Esophagus muscularis mucosa (tissue), 4 donors: ENCODE data around the gene OTOS. TPM values are rescaled to one million over a fixed set of nuclear protein-coding genes. Genes with fewer than 3 reads are reported as not detected.

ENCODE experiments used
- DNase-seq: peaks from one replicate; pipeline ENCODE4 v3.0.0-alpha.2; 2017; ENCODE audit errors: extremely low spot score
- H3K27ac ChIP-seq, 4 donors: fragments of 200-600 bp; sonication (generic); replicated peaks in 1 of 4; 1 replicate in 3 of 4; 2 replicates in 1 of 4; pipeline ENCODE4 v1.5.1; 2016 to 2019; ENCODE audit warnings: mild to moderate bottlenecking in 1 of 4
- H3K27me3 ChIP-seq, 4 donors: fragments of 200-600 bp; sonication (generic); one replicate each; pipeline versions ENCODE4 v1.5.1 to v1.6.0; 2016 to 2019
- H3K36me3 ChIP-seq, 4 donors: fragments of 200-600 bp; sonication (generic); one replicate each; pipeline ENCODE4 v1.5.1; 2016 to 2019
- H3K4me1 ChIP-seq, 4 donors: fragments of 200-600 bp; sonication (generic); one replicate each; pipeline ENCODE4 v1.5.1; 2016 to 2019
- H3K4me3 ChIP-seq, 4 donors: fragments of 200-600 bp; sonication (generic); 1 replicate in 2 of 4; 2 replicates in 2 of 4; pipeline ENCODE4 v1.5.1; 2016 to 2019; ENCODE audit warnings: mild to moderate bottlenecking in 4 of 4, moderate library complexity in 1 of 4
- H3K9me3 ChIP-seq, 4 donors: fragments of 200-600 bp; sonication (generic); 1 replicate in 3 of 4; 2 replicates in 1 of 4; pipeline ENCODE4 v1.5.1; 2016 to 2019
- CTCF ChIP-seq, 3 experiments: fragments of 200-600 bp in 2 of 3; fragments of 450-650 bp in 1 of 3; sonication (generic) in 2 of 3; IDR thresholded peaks; one replicate each; pipeline ENCODE4 v1.5.1; 2017 to 2019; ENCODE audit warnings: antibody characterized with exemption in 3 of 3, mild to moderate bottlenecking in 2 of 3, moderate library complexity in 1 of 3
- EP300 ChIP-seq: sonication (generic); formaldehyde crosslinking; IDR thresholded peaks from one replicate; pipeline ENCODE4 v1.6.1; 2017; ENCODE audit warnings: antibody characterized with exemption
- POLR2A ChIP-seq: fragments of 450-650 bp; IDR thresholded peaks from one replicate; pipeline ENCODE4 v1.6.1; 2017; ENCODE audit warnings: antibody characterized with exemption, moderate library complexity, mild to moderate bottlenecking, low read depth
- POLR2AphosphoS5 ChIP-seq, 2 donors: sonication (generic); formaldehyde crosslinking; IDR thresholded peaks; one replicate each; pipeline ENCODE4 v1.6.1; 2017; ENCODE audit warnings: antibody characterized with exemption in 2 of 2
- WGBS: methylation state at CpG from one replicate; pipeline ENCODE4 v1.1.5; 2018; 5-methylcytosine and 5-hydroxymethylcytosine counted together
- intact Hi-C: fragments of 100-400 bp; cut with DNase I; formaldehyde crosslinking; loops from one replicate; pipeline ENCODE4 v1.15.1; 2023
- total RNA-seq, 4 donors: library from RNA; depleted of rRNA; stranded (reverse); fragments of >200 nt; gene quantifications; one replicate each; pipeline versions ENCODE4 v1.1.0 to v1.2.1, GENCODE V29; 2016

Gene OTOS
- total RNA-seq, 4 donors from 2014 or later, result not detected

GRCh38 chr2:240182001-240182400, 41.5 kb upstream of the OTOS start:
- no peaks in the 10 kb centered on the region for H3K36me3 ChIP-seq
- H3K4me1 ChIP-seq, result no peaks in the 10 kb centered on the region
- H3K27me3 ChIP-seq, result peaks cover 0 to 52% (median 0%) of the 10 kb centered on the region in 4 donors
- 95% methylated on average over 5 of the region's 5 CpGs for WGBS
- no peaks in the 10 kb centered on the region for H3K9me3 ChIP-seq
- intact Hi-C loops, result no loop called here
- TF ChIP-seq EP300 (no peak), POLR2AphosphoS5 (IDR thresholded peaks at IDR 0.05) (no peak)
- DNase-seq, result no peak
- no peak overlapping the region for H3K4me3 ChIP-seq
- no peak overlapping the region for H3K27ac ChIP-seq

- Histone ChIP-seq H3K27me3 (peaks cover 0 to 52% (median 0%) of the 10 kb centered on the region in 4 donors), H3K36me3 (no peaks in the 10 kb centered on the region), H3K9me3 (no peaks in the 10 kb centered on the region), H3K4me1 (no peaks in the 10 kb centered on the region), H3K27ac (no peak overlapping the region), H3K4me3 (no peak overlapping the region)
- 86% methylated on average over 8 of the region's 8 CpGs for WGBS
- no peak for DNase-seq
- TF ChIP-seq EP300 (no peak), POLR2AphosphoS5 (IDR thresholded peaks at IDR 0.05) (no peak), CTCF (IDR thresholded peaks at IDR 0.05) (no peak), POLR2A (no peak)
- intact Hi-C loops, result no loop called here
Observed at GRCh38 chr2:240179941-240180666, 39.6 kb upstream of the OTOS start.

GRCh38 chr2:240179186-240179815, 38.8 kb upstream of the OTOS start:
- intact Hi-C loops, result no loop called here
- DNase-seq, result no peak
- Histone ChIP-seq H3K27me3 (peaks cover 0 to 55% (median 0%) of the 10 kb centered on the region in 4 donors), H3K27ac (no peak overlapping the region), H3K36me3 (no peaks in the 10 kb centered on the region), H3K4me1 (no peaks in the 10 kb centered on the region), H3K9me3 (no peaks in the 10 kb centered on the region), H3K4me3 (no peak overlapping the region)
- no peak for TF ChIP-seq CTCF (IDR thresholded peaks at IDR 0.05)
- no peak for TF ChIP-seq EP300
- TF ChIP-seq POLR2A, result no peak
- no peak for TF ChIP-seq POLR2AphosphoS5 (IDR thresholded peaks at IDR 0.05)
- WGBS, result 66% methylated on average over 4 of the region's 11 CpGs

GRCh38 chr2:240178564-240178963, 38.1 kb upstream of the OTOS start:
- Histone ChIP-seq H3K4me3 (no peak overlapping the region), H3K4me1 (no peaks in the 10 kb centered on the region), H3K27ac (no peak overlapping the region), H3K36me3 (no peaks in the 10 kb centered on the region), H3K27me3 (peaks cover 0 to 54% (median 0%) of the 10 kb centered on the region in 4 donors), H3K9me3 (no peaks in the 10 kb centered on the region)
- no peak for DNase-seq
- WGBS, result 72% methylated on average over 3 of the region's 3 CpGs
- TF ChIP-seq POLR2A (no peak), EP300 (no peak), CTCF (IDR thresholded peaks at IDR 0.05) (no peak), POLR2AphosphoS5 (IDR thresholded peaks at IDR 0.05) (no peak)
- intact Hi-C loops, result no loop called here

GRCh38 chr2:240174496-240174895, 34.0 kb upstream of the OTOS start:
- Histone ChIP-seq H3K4me3 (no peak overlapping the region), H3K27me3 (peaks cover 0 to 29% (median 0%) of the 10 kb centered on the region in 4 donors), H3K4me1 (no peaks in the 10 kb centered on the region), H3K36me3 (no peaks in the 10 kb centered on the region), H3K9me3 (no peaks in the 10 kb centered on the region), H3K27ac (no peak overlapping the region)
- TF ChIP-seq EP300 (no peak), POLR2AphosphoS5 (IDR thresholded peaks at IDR 0.05) (no peak), POLR2A (no peak), CTCF (IDR thresholded peaks at IDR 0.05) (no peak)
- intact Hi-C loops, result no loop called here
- WGBS, result 49% methylated on average over 7 of the region's 7 CpGs
- no peak for DNase-seq
